ENCODE results near the gene SGIP1. TPM values are rescaled to one million over a fixed set of nuclear protein-coding genes. Genes with fewer than 3 reads are reported as not detected.

SGIP1 gene
- total and polyA plus RNA-seq, 2 experiments from 2014 or later, result 2.4 to 6.1 TPM

DNA sequence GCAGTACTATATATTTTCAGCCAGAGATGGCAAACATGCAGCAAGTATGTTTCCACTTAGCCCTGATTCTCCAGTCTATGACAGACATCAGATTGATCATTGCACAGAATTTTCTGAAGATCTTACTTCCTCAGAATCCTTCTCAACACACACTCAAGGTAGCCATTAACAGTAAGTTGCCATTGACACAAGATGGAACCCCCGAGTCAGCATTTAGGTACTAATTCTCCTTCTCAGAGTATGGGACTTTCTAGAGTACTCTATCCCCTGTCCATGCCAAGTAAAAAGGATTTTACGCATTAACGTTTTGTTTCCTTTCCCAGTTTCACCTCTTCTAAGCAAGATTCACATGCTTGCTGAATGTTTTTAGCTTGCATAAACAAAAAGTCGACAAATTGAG lies 63.5 kb downstream of the SGIP1 start:
- H3K9me3 Mint-ChIP-seq, result peaks cover 16% of the 10 kb centered on the region; the same call in 2 of the 3 replicates
- H3K27me3 ChIP-seq (ENCODE audit: insufficient read depth), result no peaks in the 10 kb centered on the region
- no peak overlapping the region for H3K4me3 Mint-ChIP-seq
- no peaks in the 10 kb centered on the region for H3F3A ChIP-seq (replicated peaks; ENCODE audit: low read depth)
- no peaks in the 10 kb centered on the region for H3K4me1 ChIP-seq (ENCODE audit: insufficient read depth)
- no peak overlapping the region for H3K4me2 ChIP-seq
- 0 out of 2 replicates have a peak, but pooled peaks cover 4% of the 10 kb centered on the region for H3K9me2 ChIP-seq (ENCODE audit: insufficient read depth)
- no peaks in the 10 kb centered on the region for H4K20me1 ChIP-seq (replicated peaks; ENCODE audit: insufficient read depth)
- no peak overlapping the region for H3K27ac ChIP-seq (ENCODE audit: low read depth)
- H3K36me3 ChIP-seq (ENCODE audit: insufficient read depth), result peaks cover 3% of the 10 kb centered on the region; the same call in 1 of the 2 replicates
- H3K79me2 ChIP-seq (replicated peaks; ENCODE audit: insufficient read depth), result no peaks in the 10 kb centered on the region
- H3K36me3 Mint-ChIP-seq (ENCODE audit: low read depth), result peaks cover 6% of the 10 kb centered on the region; the same call in 1 of the 3 replicates
- no peak overlapping the region for H2AFZ ChIP-seq
- no peak overlapping the region for H3K4me3 ChIP-seq
- no peaks in the 10 kb centered on the region for H3K4me1 Mint-ChIP-seq
- TF ChIP-seq ZNF114 (CRISPR knock-in tag; IDR thresholded peaks at IDR 0.05), result no peak
- no peak for TF ChIP-seq NANOG (IDR thresholded peaks at IDR 0.05; ENCODE audit: borderline replicate concordance)
- TF ChIP-seq EZH2phosphoT487 (IDR thresholded peaks at IDR 0.05; ENCODE audit: unreplicated experiment), result no peak
- TF ChIP-seq, protein P1, sequence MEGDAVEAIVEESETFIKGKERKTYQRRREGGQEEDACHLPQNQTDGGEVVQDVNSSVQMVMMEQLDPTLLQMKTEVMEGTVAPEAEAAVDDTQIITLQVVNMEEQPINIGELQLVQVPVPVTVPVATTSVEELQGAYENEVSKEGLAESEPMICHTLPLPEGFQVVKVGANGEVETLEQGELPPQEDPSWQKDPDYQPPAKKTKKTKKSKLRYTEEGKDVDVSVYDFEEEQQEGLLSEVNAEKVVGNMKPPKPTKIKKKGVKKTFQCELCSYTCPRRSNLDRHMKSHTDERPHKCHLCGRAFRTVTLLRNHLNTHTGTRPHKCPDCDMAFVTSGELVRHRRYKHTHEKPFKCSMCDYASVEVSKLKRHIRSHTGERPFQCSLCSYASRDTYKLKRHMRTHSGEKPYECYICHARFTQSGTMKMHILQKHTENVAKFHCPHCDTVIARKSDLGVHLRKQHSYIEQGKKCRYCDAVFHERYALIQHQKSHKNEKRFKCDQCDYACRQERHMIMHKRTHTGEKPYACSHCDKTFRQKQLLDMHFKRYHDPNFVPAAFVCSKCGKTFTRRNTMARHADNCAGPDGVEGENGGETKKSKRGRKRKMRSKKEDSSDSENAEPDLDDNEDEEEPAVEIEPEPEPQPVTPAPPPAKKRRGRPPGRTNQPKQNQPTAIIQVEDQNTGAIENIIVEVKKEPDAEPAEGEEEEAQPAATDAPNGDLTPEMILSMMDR (conservative IDR thresholded peaks at IDR 0.05; ENCODE audit: low read depth in 2 of 2), result no peak
- no peak for TF ChIP-seq EZH2 (IDR thresholded peaks at IDR 0.05; ENCODE audit: low read depth, unreplicated experiment)
- TF ChIP-seq, protein P2, sequence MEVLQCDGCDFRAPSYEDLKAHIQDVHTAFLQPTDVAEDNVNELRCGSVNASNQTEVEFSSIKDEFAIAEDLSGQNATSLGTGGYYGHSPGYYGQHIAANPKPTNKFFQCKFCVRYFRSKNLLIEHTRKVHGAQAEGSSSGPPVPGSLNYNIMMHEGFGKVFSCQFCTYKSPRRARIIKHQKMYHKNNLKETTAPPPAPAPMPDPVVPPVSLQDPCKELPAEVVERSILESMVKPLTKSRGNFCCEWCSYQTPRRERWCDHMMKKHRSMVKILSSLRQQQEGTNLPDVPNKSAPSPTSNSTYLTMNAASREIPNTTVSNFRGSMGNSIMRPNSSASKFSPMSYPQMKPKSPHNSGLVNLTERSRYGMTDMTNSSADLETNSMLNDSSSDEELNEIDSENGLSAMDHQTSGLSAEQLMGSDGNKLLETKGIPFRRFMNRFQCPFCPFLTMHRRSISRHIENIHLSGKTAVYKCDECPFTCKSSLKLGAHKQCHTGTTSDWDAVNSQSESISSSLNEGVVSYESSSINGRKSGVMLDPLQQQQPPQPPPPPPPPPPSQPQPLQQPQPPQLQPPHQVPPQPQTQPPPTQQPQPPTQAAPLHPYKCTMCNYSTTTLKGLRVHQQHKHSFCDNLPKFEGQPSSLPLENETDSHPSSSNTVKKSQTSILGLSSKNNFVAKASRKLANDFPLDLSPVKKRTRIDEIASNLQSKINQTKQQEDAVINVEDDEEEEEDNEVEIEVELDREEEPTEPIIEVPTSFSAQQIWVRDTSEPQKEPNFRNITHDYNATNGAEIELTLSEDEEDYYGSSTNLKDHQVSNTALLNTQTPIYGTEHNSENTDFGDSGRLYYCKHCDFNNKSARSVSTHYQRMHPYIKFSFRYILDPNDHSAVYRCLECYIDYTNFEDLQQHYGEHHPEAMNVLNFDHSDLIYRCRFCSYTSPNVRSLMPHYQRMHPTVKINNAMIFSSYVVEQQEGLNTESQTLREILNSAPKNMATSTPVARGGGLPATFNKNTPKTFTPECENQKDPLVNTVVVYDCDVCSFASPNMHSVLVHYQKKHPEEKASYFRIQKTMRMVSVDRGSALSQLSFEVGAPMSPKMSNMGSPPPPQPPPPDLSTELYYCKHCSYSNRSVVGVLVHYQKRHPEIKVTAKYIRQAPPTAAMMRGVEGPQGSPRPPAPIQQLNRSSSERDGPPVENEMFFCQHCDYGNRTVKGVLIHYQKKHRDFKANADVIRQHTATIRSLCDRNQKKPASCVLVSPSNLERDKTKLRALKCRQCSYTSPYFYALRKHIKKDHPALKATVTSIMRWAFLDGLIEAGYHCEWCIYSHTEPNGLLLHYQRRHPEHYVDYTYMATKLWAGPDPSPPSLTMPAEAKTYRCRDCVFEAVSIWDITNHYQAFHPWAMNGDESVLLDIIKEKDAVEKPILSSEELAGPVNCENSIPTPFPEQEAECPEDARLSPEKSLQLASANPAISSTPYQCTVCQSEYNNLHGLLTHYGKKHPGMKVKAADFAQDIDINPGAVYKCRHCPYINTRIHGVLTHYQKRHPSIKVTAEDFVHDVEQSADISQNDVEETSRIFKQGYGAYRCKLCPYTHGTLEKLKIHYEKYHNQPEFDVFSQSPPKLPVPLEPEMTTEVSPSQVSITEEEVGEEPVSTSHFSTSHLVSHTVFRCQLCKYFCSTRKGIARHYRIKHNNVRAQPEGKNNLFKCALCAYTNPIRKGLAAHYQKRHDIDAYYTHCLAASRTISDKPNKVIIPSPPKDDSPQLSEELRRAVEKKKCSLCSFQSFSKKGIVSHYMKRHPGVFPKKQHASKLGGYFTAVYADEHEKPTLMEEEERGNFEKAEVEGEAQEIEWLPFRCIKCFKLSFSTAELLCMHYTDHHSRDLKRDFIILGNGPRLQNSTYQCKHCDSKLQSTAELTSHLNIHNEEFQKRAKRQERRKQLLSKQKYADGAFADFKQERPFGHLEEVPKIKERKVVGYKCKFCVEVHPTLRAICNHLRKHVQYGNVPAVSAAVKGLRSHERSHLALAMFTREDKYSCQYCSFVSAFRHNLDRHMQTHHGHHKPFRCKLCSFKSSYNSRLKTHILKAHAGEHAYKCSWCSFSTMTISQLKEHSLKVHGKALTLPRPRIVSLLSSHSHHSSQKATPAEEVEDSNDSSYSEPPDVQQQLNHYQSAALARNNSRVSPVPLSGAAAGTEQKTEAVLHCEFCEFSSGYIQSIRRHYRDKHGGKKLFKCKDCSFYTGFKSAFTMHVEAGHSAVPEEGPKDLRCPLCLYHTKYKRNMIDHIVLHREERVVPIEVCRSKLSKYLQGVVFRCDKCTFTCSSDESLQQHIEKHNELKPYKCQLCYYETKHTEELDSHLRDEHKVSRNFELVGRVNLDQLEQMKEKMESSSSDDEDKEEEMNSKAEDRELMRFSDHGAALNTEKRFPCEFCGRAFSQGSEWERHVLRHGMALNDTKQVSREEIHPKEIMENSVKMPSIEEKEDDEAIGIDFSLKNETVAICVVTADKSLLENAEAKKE (CRISPR knock-in tag; IDR thresholded peaks at IDR 0.05), result no peak
- no peak for TF ChIP-seq STAT1 (IDR thresholded peaks at IDR 0.05; ENCODE audit: unreplicated experiment)
- TF ChIP-seq JUNB (IDR thresholded peaks at IDR 0.05; ENCODE audit: unreplicated experiment), result no peak
- DNase-seq (ENCODE audit: low spot score) (no peak), ATAC-seq (no peak)
- no peak overlapping the region for H3K27ac Mint-ChIP-seq
- H3K27me3 Mint-ChIP-seq (ENCODE audit: insufficient read depth, low read depth, poor library complexity), result no peaks in the 10 kb centered on the region

Measured in GM23338 (cell line).